Right atrium auricular region (tissue), 2 donors: ENCODE data around the gene ZNF341. TPM values are rescaled to one million over a fixed set of nuclear protein-coding genes. Genes with fewer than 3 reads are reported as not detected.

ENCODE experiments used
- DNase-seq: peaks from one replicate; pipeline ENCODE4 v3.0.0-alpha.2; 2019; ENCODE audit warnings: low spot score
- H3K27ac ChIP-seq, 2 donors: fragments of 200-600 bp; sonication (generic); 1 replicate in 1 of 2; 2 replicates in 1 of 2; pipeline ENCODE4 v1.5.1; 2016 to 2019
- H3K27me3 ChIP-seq, 2 donors: fragments of 200-600 bp; sonication (generic); one replicate each; pipeline versions ENCODE4 v1.5.1 to v1.6.0; 2017 to 2019
- H3K36me3 ChIP-seq: fragments of 200-600 bp; sonication (generic); one replicate; pipeline ENCODE4 v1.5.1; 2016
- H3K4me1 ChIP-seq, 2 donors: fragments of 200-600 bp; sonication (generic); one replicate each; pipeline versions ENCODE4 v1.5.1 to v1.6.0; 2017 to 2019
- H3K4me3 ChIP-seq, 2 donors: fragments of 200-600 bp; sonication (generic); 1 replicate in 1 of 2; 2 replicates in 1 of 2; pipeline ENCODE4 v1.5.1; 2017 to 2019; ENCODE audit warnings: mild to moderate bottlenecking in 1 of 2, moderate library complexity in 1 of 2
- H3K9me3 ChIP-seq, 2 donors: fragments of 200-600 bp; sonication (generic); one replicate each; pipeline ENCODE4 v1.5.1; 2019
- total RNA-seq, 2 donors: library from RNA; depleted of rRNA; stranded (reverse); fragments of >200 nt; gene quantifications; one replicate each; pipeline ENCODE4 v1.1.0, GENCODE V29; 2016
- TF ChIP-seq, protein P1 (sequence below), 2 donors: fragments of 200-600 bp; sonication (generic); IDR thresholded peaks; one replicate each; pipeline ENCODE4 v1.5.1; 2019; ENCODE audit warnings: antibody characterized with exemption in 2 of 2

ZNF341 gene
- total RNA-seq, 2 donors from 2014 or later, result 1.0 to 1.8 TPM

DNA sequence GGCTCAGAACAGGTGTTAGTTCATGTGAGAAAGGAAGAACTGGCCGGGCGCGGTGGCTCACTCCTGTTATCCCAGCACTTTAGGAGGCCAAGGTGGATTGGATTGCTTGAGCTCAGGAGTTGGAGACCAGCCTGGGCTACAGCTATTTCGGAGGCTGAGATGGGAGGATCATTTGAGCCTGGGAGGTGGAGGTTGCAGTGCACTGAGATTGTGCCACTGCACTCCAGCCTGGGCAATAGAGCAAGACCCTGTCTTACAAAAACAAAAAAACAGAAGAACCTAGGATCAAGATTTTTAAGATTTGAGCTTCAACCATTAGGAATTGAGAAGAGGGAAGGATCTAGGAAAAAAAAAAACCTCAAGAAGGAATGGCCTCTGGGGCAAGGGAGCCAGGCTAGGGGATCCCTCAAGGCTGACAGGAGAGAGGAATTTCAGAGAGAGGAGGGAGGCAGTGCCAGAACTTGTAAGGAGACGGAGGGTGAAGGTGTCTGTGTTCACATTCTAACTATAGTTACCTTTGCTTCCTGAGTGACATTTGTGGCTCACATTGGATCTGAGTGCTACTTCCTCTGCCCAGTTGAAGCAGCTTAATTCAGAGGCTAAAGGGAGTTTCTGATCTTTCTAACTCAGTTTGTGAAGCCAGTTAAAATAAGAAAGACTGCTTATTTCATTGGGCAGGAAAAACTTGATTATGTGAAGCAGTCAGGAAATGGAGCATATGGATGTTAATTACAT lies 105.5 kb downstream of the ZNF341 start:
- Histone ChIP-seq H3K36me3 (no peaks in the 10 kb centered on the region), H3K4me1 (peaks cover 0 to 83% of the 10 kb centered on the region in 2 donors), H3K4me3 (no peak overlapping the region), H3K27ac (no peak overlapping the region), H3K27me3 (no peaks in the 10 kb centered on the region), H3K9me3 (no peaks in the 10 kb centered on the region)
- DNase-seq, result no peak
- TF ChIP-seq, protein P1, sequence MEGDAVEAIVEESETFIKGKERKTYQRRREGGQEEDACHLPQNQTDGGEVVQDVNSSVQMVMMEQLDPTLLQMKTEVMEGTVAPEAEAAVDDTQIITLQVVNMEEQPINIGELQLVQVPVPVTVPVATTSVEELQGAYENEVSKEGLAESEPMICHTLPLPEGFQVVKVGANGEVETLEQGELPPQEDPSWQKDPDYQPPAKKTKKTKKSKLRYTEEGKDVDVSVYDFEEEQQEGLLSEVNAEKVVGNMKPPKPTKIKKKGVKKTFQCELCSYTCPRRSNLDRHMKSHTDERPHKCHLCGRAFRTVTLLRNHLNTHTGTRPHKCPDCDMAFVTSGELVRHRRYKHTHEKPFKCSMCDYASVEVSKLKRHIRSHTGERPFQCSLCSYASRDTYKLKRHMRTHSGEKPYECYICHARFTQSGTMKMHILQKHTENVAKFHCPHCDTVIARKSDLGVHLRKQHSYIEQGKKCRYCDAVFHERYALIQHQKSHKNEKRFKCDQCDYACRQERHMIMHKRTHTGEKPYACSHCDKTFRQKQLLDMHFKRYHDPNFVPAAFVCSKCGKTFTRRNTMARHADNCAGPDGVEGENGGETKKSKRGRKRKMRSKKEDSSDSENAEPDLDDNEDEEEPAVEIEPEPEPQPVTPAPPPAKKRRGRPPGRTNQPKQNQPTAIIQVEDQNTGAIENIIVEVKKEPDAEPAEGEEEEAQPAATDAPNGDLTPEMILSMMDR (IDR thresholded peaks at IDR 0.05), result no peak

DNA sequence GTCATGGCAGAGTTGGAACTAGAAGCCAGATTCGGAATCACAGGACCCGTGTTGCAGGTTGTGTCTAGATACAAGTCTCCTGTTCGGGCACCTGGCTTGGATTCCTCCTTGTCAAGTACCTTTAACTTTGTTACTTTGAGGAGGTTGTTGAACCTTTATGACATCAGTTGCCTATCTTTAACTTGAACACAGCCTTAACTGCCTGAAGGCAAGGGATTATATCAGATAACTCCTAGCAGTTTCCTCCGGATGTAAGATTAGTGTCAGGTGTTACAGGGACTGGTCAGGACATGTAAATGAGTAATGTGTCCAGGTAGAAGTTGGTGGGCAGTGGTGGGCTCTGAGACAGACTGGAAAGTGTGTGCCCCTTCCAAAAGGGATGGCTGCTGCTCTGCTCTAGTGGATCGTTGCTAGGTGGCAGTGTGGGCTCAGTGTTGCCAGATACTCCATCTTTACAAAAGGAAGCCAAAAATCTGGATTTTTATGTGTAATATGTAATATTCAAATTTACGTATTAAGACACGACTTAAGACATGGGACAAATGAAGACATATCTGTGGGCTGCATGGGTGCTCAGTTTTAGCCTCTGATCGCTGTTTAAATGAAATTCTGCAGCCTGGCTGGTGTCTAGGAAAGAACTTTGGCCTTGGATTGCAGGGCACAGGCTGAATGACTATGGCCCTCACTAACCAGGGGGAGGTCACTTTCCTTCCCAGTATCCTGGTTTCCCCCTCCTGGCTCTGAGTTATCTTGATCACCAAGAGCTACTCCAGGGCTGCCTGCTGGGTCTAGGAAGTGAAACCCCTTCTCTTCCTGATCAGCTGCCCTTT lies 106.5 kb downstream of the ZNF341 start:
- Histone ChIP-seq H3K27ac (no peak overlapping the region), H3K36me3 (no peaks in the 10 kb centered on the region), H3K4me3 (no peak overlapping the region), H3K27me3 (no peaks in the 10 kb centered on the region), H3K9me3 (no peaks in the 10 kb centered on the region), H3K4me1 (peaks cover 0 to 86% of the 10 kb centered on the region in 2 donors)
- TF ChIP-seq, protein P1 (IDR thresholded peaks at IDR 0.05), result no peak
- DNase-seq, result no peak

DNA sequence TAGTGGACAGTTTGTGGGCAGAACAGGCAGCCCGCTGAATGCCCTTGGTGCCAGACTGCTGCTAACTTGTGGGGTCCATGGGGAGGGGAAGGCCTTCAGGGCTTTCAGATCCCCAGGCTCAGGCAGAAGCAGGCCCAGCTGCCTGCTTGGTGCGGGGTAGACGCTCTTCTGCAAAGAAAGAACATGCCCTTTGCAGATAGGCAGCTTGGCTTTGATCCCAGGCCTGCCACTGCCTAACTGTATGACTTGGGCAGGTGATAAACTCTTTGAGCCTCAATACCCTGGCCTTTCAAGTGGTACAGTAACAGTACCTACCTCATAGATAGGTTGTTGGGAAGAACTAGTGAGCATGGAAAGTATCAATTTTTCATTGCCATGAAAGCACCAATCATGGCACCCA lies 107.8 kb downstream of the ZNF341 start:
- no peak for DNase-seq
- TF ChIP-seq, protein P1 (IDR thresholded peaks at IDR 0.05), result no peak
- Histone ChIP-seq H3K9me3 (no peaks in the 10 kb centered on the region), H3K4me1 (peaks cover 0 to 90% of the 10 kb centered on the region in 2 donors), H3K36me3 (no peaks in the 10 kb centered on the region), H3K27me3 (no peaks in the 10 kb centered on the region), H3K27ac (no peak overlapping the region), H3K4me3 (no peak overlapping the region)

DNA sequence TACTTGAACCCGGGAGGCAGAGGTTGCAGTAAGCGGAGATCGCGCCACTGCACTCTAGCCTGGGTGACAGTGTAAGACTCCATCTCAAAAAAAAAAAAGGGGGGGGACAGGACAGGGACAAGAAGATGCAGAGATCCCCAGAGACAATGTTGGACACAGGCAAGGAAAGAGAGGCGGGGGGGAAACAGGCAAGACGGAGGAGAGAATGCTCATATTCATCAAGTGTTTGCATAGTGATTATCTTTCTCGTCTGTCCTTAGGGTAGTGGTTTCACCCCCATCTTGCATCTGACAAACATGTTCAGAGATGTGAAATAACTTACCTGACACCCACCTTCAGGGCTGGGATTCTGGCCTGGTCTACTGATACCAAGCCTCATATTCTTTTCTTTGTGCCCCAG lies 108.4 kb downstream of the ZNF341 start:
- H3K27ac ChIP-seq, result no peak overlapping the region
- no peak for DNase-seq
- no peak overlapping the region for H3K4me3 ChIP-seq
- H3K36me3 ChIP-seq, result no peaks in the 10 kb centered on the region
- TF ChIP-seq, protein P1 (IDR thresholded peaks at IDR 0.05), result no peak
- H3K27me3 ChIP-seq, result no peaks in the 10 kb centered on the region
- H3K4me1 ChIP-seq, result peaks cover 0 to 90% of the 10 kb centered on the region in 2 donors
- H3K9me3 ChIP-seq, result no peaks in the 10 kb centered on the region

DNA sequence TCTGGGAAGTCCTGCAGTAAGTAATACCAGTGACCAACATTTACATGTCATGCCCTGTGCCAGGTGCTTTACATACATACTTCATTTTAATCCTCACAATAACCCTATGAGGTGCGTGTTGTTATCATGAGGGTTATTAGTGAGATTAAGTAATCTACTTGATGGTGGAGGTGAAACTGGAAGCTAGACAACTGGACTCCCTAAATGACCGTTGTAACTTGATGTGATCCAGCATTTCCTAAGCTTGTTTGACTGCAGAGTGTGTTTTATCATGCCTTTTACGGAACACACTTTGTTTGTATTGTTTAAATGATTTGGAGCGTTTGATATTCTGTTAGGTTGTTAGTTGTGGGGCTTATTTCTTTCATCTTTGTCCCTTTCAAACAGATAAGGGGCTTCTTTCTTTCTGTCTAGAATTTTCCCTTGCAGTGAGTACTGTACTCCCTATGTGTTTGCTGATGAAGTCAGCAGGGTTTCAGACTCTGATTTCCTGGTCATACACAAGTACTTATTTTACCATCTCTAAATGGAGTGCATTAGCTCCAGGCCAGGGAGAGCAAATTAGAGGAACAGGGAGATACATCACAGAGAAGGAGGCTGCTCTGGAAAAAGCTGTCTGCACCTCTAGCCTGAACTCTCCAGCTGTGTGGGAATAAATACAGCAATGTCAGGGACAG lies 109.1 kb downstream of the ZNF341 start:
- Histone ChIP-seq H3K4me1 (peaks cover 0 to 90% of the 10 kb centered on the region in 2 donors), H3K36me3 (no peaks in the 10 kb centered on the region), H3K4me3 (no peak overlapping the region), H3K9me3 (no peaks in the 10 kb centered on the region), H3K27me3 (no peaks in the 10 kb centered on the region), H3K27ac (no peak overlapping the region)
- no peak for DNase-seq
- TF ChIP-seq, protein P1 (IDR thresholded peaks at IDR 0.05), result no peak
